Peyer's patch (tissue), 4 donors: ENCODE data around the gene CASQ1. TPM values are rescaled to one million over a fixed set of nuclear protein-coding genes. Genes with fewer than 3 reads are reported as not detected.

ENCODE experiments used
- DNase-seq, 3 donors: peaks; one replicate each; pipeline ENCODE4 v3.0.0-alpha.2; 2017 to 2019
- H3K27ac ChIP-seq, 4 donors: fragments of 200-600 bp; sonication (generic); one replicate each; pipeline ENCODE4 v1.5.1; 2016 to 2019
- H3K27me3 ChIP-seq, 2 donors: fragments of 200-600 bp; sonication (generic); one replicate each; pipeline ENCODE4 v1.5.1; 2019
- H3K36me3 ChIP-seq, 3 donors: fragments of 200-600 bp; sonication (generic); one replicate each; pipeline ENCODE4 v1.5.1; 2016 to 2019
- H3K4me1 ChIP-seq, 4 donors: fragments of 200-600 bp; sonication (generic); one replicate each; pipeline ENCODE4 v1.5.1; 2016 to 2019
- H3K4me3 ChIP-seq, 4 donors: fragments of 200-600 bp; sonication (generic); 1 replicate in 3 of 4; 2 replicates in 1 of 4; pipeline ENCODE4 v1.5.1; 2016 to 2019; ENCODE audit warnings: mild to moderate bottlenecking in 1 of 4
- H3K9me3 ChIP-seq, 4 donors: fragments of 200-600 bp; sonication (generic); one replicate each; pipeline ENCODE4 v1.5.1; 2016 to 2019; ENCODE audit warnings: mild to moderate bottlenecking in 1 of 4
- POLR2A ChIP-seq, 2 donors: fragments of 450-650 bp; IDR thresholded peaks; one replicate each; pipeline ENCODE4 v1.5.1; 2017; ENCODE audit warnings: antibody characterized with exemption in 2 of 2, mild to moderate bottlenecking in 2 of 2, moderate library complexity in 2 of 2
- total RNA-seq, 4 donors: library from RNA; depleted of rRNA; stranded (reverse); fragments of >200 nt; gene quantifications; one replicate each; pipeline ENCODE4 v1.1.0, GENCODE V29; 2016
- TF ChIP-seq, protein P1 (sequence below), 6 experiments: fragments of 450-650 bp in 4 of 6; fragments of 200-600 bp in 2 of 6; sonication (generic) in 1 of 6; IDR thresholded peaks; one replicate each; pipeline ENCODE4 v1.5.1; 2017 to 2019; ENCODE audit warnings: antibody characterized with exemption in 6 of 6, mild to moderate bottlenecking in 3 of 6, moderate library complexity in 1 of 6

CASQ1 gene
- total RNA-seq, 4 donors from 2014 or later, result 2.6 TPM; not detected in 3

DNA sequence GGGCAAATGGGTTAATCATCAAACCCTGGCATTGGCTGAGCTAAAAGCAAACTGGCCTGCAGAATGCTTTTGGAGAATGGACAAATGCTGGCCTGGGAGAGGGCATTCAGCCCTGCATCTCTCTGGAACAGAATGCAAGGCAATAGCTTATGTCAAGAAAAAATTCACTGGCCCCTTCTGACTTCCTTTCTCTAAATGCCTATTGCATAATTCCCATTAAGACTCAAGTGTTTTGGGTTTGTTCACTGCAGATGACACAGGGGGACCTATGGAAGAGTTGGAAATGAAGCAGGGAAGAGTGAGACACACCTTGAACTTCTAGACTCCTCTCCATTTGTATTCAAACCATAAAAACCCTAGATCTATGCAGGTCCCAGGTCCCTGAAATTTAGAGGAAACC, 30.7 kb downstream of the CASQ1 start:
- Histone ChIP-seq H3K9me3 (no peaks in the 10 kb centered on the region), H3K27ac (no peak overlapping the region), H3K36me3 (peaks cover 0 to 99% (median 3%) of the 10 kb centered on the region in 3 donors), H3K4me3 (no peak overlapping the region), H3K4me1 (peaks cover 0 to 28% (median 0%) of the 10 kb centered on the region in 4 donors), H3K27me3 (no peaks in the 10 kb centered on the region)
- TF ChIP-seq POLR2A (IDR thresholded peaks at IDR 0.05), result no peak
- TF ChIP-seq, protein P1, sequence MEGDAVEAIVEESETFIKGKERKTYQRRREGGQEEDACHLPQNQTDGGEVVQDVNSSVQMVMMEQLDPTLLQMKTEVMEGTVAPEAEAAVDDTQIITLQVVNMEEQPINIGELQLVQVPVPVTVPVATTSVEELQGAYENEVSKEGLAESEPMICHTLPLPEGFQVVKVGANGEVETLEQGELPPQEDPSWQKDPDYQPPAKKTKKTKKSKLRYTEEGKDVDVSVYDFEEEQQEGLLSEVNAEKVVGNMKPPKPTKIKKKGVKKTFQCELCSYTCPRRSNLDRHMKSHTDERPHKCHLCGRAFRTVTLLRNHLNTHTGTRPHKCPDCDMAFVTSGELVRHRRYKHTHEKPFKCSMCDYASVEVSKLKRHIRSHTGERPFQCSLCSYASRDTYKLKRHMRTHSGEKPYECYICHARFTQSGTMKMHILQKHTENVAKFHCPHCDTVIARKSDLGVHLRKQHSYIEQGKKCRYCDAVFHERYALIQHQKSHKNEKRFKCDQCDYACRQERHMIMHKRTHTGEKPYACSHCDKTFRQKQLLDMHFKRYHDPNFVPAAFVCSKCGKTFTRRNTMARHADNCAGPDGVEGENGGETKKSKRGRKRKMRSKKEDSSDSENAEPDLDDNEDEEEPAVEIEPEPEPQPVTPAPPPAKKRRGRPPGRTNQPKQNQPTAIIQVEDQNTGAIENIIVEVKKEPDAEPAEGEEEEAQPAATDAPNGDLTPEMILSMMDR (IDR thresholded peaks at IDR 0.05), result no peak
- DNase-seq, result no peak

DNA sequence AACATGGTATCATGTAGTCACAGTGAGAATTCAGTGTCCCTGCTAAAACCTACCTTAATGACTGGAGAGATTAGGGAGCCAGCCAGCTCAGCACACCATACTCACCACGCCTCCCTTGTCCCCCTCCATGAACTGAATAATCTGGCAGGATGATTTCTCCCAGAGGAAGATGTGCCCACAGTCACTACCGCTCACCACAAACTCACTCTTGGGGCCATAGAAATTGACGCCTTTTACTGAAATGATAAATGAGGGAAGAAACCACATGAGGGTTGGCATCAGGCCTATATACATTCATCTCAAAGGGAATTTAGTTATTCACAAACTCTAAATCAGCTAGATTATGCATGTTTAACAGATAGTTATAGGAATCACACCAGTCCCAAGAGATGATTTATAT, 32.2 kb downstream of the CASQ1 start:
- peaks cover 0 to 19% (median 0%) of the 10 kb centered on the region in 4 donors for H3K4me1 ChIP-seq
- H3K27ac ChIP-seq, result no peak overlapping the region
- no peak overlapping the region for H3K4me3 ChIP-seq
- H3K9me3 ChIP-seq, result no peaks in the 10 kb centered on the region
- no peaks in the 10 kb centered on the region for H3K27me3 ChIP-seq
- peaks cover 0 to 100% (median 3%) of the 10 kb centered on the region in 3 donors for H3K36me3 ChIP-seq
- DNase-seq, result no peak
- TF ChIP-seq POLR2A (IDR thresholded peaks at IDR 0.05), result no peak
- TF ChIP-seq, protein P1 (IDR thresholded peaks at IDR 0.05), result no peak

DNA sequence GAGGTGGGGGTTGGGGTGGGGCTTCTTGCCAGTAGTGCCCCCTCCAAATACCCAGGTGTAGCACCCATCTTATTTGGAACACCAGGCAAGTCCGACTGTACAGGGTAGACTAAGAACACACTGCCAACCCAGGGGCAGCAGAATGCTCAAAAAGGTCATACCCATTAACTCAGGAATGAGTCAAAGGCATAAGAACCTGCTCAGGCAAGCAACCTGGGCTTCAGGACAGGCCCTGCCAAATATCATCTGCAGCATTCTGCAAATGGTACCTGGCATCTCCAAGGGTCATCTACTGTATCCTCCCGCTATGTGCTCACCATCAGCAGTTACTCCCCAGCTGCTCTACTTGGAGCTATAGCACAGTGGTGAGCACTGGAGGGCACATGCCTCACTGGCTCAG, 34.2 kb downstream of the CASQ1 start:
- H3K27me3 ChIP-seq, result no peaks in the 10 kb centered on the region
- TF ChIP-seq POLR2A (IDR thresholded peaks at IDR 0.05), result no peak
- TF ChIP-seq, protein P1 (IDR thresholded peaks at IDR 0.05), result no peak
- H3K36me3 ChIP-seq, result peaks cover 0 to 100% (median 3%) of the 10 kb centered on the region in 3 donors
- no peak overlapping the region for H3K4me3 ChIP-seq
- no peak for DNase-seq
- peaks cover 0 to under 1% (median 0%) of the 10 kb centered on the region in 4 donors for H3K4me1 ChIP-seq
- H3K27ac ChIP-seq, result no peak overlapping the region
- no peaks in the 10 kb centered on the region for H3K9me3 ChIP-seq

DNA sequence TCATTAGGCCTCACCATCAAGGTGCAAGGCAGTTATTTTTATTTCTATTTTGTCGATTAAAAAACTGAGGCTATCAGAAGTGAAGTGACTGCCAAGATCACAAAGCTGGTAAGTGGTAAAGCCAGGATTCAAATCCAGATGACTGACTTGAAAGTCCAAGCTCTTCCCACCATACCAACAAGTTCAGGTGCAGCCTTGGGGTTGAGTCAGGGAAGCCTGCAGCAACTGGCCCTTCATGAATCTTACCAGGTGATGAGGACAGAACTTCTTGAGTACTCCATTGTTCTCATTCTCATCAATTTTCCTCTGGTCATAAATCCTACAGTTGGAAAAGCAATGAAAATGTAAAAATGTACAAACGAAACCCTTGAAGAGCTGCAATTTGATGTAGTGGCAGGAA, 35.0 kb downstream of the CASQ1 start:
- no peak overlapping the region for H3K27ac ChIP-seq
- H3K36me3 ChIP-seq, result peaks cover 0 to 100% (median 3%) of the 10 kb centered on the region in 3 donors
- DNase-seq, result no peak
- no peak for TF ChIP-seq POLR2A (IDR thresholded peaks at IDR 0.05)
- TF ChIP-seq, protein P1 (IDR thresholded peaks at IDR 0.05), result no peak
- no peak overlapping the region for H3K4me3 ChIP-seq
- H3K9me3 ChIP-seq, result no peaks in the 10 kb centered on the region
- H3K4me1 ChIP-seq, result no peaks in the 10 kb centered on the region
- H3K27me3 ChIP-seq, result no peaks in the 10 kb centered on the region

DNA sequence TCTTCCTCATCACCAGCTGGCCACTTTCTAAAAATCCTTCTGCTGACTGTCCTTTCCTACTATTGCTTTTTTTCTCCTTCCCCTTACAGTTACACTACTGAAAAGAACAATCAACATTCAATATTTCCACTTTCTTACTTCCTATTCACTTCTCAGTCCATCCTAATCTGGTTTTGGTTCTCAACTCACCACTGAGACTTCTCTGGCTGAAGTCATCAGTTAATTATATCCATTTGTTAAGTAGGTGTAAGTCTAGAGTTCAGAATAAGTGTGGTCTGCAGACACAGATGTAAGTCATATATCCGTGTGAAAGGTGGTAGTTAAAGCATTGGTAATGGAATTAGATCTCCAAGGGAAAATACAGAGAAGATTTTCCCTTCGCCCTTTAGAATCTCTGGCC, 36.2 kb downstream of the CASQ1 start:
- TF ChIP-seq POLR2A (IDR thresholded peaks at IDR 0.05), result no peak
- TF ChIP-seq, protein P1 (IDR thresholded peaks at IDR 0.05), result no peak
- Histone ChIP-seq H3K4me1 (no peaks in the 10 kb centered on the region), H3K4me3 (no peak overlapping the region), H3K27me3 (no peaks in the 10 kb centered on the region), H3K27ac (no peak overlapping the region), H3K36me3 (peaks cover 0 to 100% (median 3%) of the 10 kb centered on the region in 3 donors), H3K9me3 (no peaks in the 10 kb centered on the region)
- DNase-seq, result no peak

DNA sequence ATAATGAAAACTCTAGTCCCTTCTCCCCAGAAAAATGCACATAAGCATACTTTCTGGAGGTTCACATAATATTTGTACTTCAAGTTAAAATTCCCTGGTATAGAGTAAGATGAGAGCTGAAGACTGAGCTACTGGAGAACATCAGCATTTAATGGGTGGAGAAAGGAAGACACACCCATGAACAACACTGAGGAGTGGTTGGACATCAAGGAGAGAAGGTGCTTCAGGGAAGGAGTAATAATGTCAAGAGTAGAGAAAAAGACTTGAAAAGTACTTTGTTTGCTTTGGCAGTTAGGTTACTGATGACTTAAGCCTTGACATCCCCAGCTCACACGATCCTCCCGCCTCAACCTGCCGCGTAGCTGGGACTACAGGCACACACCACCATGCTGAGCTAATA, 36.7 kb downstream of the CASQ1 start:
- Histone ChIP-seq H3K36me3 (peaks cover 0 to 100% (median 3%) of the 10 kb centered on the region in 3 donors), H3K4me3 (no peak overlapping the region)
- DNase-seq, result no peak

More for the DNA sequence above, 36.7 kb downstream of the CASQ1 start:
- no peak for TF ChIP-seq POLR2A (IDR thresholded peaks at IDR 0.05)
- TF ChIP-seq, protein P1 (IDR thresholded peaks at IDR 0.05), result no peak
- H3K9me3 ChIP-seq, result no peaks in the 10 kb centered on the region
- H3K27ac ChIP-seq, result no peak overlapping the region
- H3K27me3 ChIP-seq, result no peaks in the 10 kb centered on the region
- no peaks in the 10 kb centered on the region for H3K4me1 ChIP-seq
